Measurements from ENCODE around the gene SDC1.
A peak's percentile ranks its signal among the peaks of the same experiment; 100 is the strongest.
"Not testable (repeated sequence)": the region's sequence is repeated elsewhere in the genome, so short reads cannot be mapped to it uniquely, and the experiment has no call there.

The SDC1 gene, protein sequence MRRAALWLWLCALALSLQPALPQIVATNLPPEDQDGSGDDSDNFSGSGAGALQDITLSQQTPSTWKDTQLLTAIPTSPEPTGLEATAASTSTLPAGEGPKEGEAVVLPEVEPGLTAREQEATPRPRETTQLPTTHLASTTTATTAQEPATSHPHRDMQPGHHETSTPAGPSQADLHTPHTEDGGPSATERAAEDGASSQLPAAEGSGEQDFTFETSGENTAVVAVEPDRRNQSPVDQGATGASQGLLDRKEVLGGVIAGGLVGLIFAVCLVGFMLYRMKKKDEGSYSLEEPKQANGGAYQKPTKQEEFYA

DNA sequence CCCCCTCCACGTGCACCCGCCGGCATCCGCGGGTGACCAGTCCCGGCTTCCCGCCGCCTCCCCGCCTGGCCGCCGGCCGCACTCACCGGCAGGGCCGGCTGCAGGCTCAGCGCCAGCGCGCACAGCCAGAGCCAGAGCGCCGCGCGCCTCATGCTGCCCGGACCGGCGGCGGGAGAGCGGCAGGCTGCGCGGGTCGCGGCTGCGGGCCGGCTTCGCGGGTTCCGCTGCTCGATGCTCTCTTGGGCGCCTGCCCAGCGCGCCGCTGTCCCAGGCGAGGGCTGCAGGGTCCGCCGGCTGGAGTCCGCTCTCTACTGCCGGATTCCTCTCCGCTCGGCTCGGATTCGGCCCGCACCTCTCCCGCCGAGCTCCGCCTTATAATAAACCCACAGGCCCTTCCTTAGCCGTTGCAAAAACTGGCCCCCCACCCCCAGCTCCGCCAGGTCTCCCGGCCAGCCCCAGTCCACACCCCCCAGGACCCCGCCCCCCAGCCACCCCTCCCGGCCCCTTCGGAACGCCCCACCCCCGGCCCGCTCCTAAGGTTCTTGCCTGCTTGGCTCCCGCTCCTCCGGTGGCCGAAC is at the start of gene SDC1:
TSS of gene SDC1 (minus strand) at position 415 of the 578 bp plus-strand sequence. CDS start at position 152, 263 bp downstream.
- no peaks in the 10 kb centered on the region for H3K36me3 Mint-ChIP-seq
- peaks cover 6% of the 10 kb centered on the region for H3K4me1 Mint-ChIP-seq
- ATAC-seq, result peak; percentile 21
- peak within 1 kb of the TSS; percentile 57 for H3K4me3 Mint-ChIP-seq
- H3K27me3 Mint-ChIP-seq, result peaks cover 67% of the 10 kb centered on the region
- H3K27ac Mint-ChIP-seq, result no peak within 1 kb of the TSS
- no peaks in the 10 kb centered on the region for H3K9me3 Mint-ChIP-seq

- Mint-ChIP-seq H3K9me3 (no peaks in the 10 kb centered on the region), H3K36me3 (peaks cover 16% of the 10 kb centered on the region), H3K27ac (no peak overlapping the region), H3K27me3 (no peaks in the 10 kb centered on the region), H3K4me1 (no peaks in the 10 kb centered on the region), H3K4me3 (no peak overlapping the region)
- no peak for ATAC-seq
These were observed 48.1 kb upstream of the SDC1 start for GRCh38 chr2:20273042-20273441.

GRCh38 chr2:20268317-20268716 is 43.4 kb upstream of the SDC1 start:
- not testable (repeated sequence) for H3K9me3 Mint-ChIP-seq, ATAC-seq, H3K27ac Mint-ChIP-seq, H3K27me3 Mint-ChIP-seq, H3K4me3 Mint-ChIP-seq, H3K4me1 Mint-ChIP-seq
- peaks cover 25% of the 10 kb centered on the region for H3K36me3 Mint-ChIP-seq

- Mint-ChIP-seq H3K27ac (no peak overlapping the region), H3K36me3 (peaks cover 25% of the 10 kb centered on the region), H3K27me3 (no peaks in the 10 kb centered on the region), H3K9me3 (no peaks in the 10 kb centered on the region), H3K4me3 (no peak overlapping the region), H3K4me1 (peaks cover 7% of the 10 kb centered on the region)
- ATAC-seq, result no peak
These were observed 42.6 kb upstream of the SDC1 start for GRCh38 chr2:20267529-20267928.

GRCh38 chr2:20264629-20265028 is 39.7 kb upstream of the SDC1 start:
- Mint-ChIP-seq H3K9me3 (no peaks in the 10 kb centered on the region), H3K36me3 (peaks cover 20% of the 10 kb centered on the region), H3K27me3 (no peaks in the 10 kb centered on the region), H3K4me1 (peaks cover 7% of the 10 kb centered on the region), H3K27ac (no peak overlapping the region), H3K4me3 (no peak overlapping the region)
- ATAC-seq, result no peak

DNA sequence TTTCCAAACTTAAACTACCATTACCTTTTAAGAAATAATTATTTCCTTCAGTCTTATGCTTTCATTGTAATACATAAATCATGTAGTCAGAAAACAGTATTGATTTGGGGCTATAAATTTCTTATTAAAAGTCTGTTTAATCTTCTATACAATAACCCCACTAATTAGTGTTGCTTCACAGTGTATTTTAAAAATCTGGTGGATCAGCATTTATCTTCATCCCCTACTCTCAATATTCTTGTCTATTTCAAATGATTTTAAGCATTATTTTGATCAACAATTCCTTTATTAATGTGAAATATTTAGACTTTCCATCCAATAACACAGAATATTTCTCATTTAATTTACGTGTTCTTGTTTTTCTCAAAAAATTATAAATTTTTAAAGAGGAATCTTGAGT is 32.5 kb upstream of the SDC1 start:
- no peaks in the 10 kb centered on the region for H3K9me3 Mint-ChIP-seq
- no peaks in the 10 kb centered on the region for H3K27me3 Mint-ChIP-seq
- no peaks in the 10 kb centered on the region for H3K4me1 Mint-ChIP-seq
- H3K27ac Mint-ChIP-seq, result no peak overlapping the region
- no peak overlapping the region for H3K4me3 Mint-ChIP-seq
- H3K36me3 Mint-ChIP-seq, result peaks cover 36% of the 10 kb centered on the region
- no peak for ATAC-seq

- H3K4me1 Mint-ChIP-seq, result no peaks in the 10 kb centered on the region
- H3K4me3 Mint-ChIP-seq, result no peak overlapping the region
- H3K9me3 Mint-ChIP-seq, result no peaks in the 10 kb centered on the region
- ATAC-seq, result no peak
- H3K36me3 Mint-ChIP-seq, result peaks cover 51% of the 10 kb centered on the region
- no peaks in the 10 kb centered on the region for H3K27me3 Mint-ChIP-seq
- no peak overlapping the region for H3K27ac Mint-ChIP-seq
These were observed 29.8 kb upstream of the SDC1 start for GRCh38 chr2:20254731-20255130.

DNA sequence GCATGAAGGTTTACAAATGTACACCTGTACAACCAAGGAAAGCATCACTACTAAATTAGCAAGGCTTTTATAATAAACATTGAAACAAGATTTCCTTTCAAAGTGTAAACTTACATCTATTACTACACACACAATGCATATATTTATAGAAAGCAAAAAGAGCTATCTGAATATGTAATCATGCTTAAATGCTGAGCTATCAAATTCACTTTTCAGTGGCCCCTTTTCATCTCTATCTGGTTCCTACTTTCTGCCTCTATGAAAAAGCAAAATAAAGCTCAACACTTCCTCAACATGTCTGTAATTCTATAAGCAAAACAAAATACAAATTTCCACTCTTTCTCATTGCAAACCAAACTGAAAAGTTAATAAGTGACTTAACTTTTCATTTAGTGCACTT is 25.5 kb upstream of the SDC1 start:
- Mint-ChIP-seq H3K27me3 (no peaks in the 10 kb centered on the region), H3K27ac (no peak overlapping the region), H3K4me1 (no peaks in the 10 kb centered on the region), H3K9me3 (no peaks in the 10 kb centered on the region), H3K36me3 (peaks cover 67% of the 10 kb centered on the region), H3K4me3 (no peak overlapping the region)
- ATAC-seq, result no peak

DNA sequence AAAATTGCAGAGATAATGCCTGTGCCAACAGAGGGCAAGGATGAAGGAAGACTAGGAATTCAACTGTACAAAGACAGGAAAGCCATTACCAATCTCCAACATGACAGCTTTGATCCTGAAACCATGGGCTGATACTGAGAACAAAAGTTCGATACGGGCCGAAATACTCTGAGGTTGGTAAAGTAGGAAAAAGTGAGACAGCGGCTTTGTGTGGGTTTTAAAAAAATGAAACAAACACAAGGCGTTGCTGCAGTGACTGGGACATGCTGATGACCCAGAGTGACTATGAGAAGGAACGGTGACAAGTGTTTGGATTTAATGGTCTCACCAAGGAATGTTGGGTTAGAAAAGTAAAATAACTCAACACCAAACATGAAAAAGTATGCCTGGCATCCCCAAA is 24.2 kb upstream of the SDC1 start:
- Mint-ChIP-seq H3K9me3 (no peaks in the 10 kb centered on the region), H3K36me3 (peaks cover 59% of the 10 kb centered on the region), H3K4me3 (no peak overlapping the region), H3K4me1 (no peaks in the 10 kb centered on the region), H3K27ac (no peak overlapping the region), H3K27me3 (no peaks in the 10 kb centered on the region)
- no peak for ATAC-seq

GRCh38 chr2:20247084-20247483 is 22.2 kb upstream of the SDC1 start:
- peaks cover 44% of the 10 kb centered on the region for H3K36me3 Mint-ChIP-seq

GRCh38 chr2:20243637-20244036 is 18.7 kb upstream of the SDC1 start:
- not testable (repeated sequence) for H3K27me3 Mint-ChIP-seq, H3K9me3 Mint-ChIP-seq, H3K27ac Mint-ChIP-seq, H3K4me3 Mint-ChIP-seq, ATAC-seq
- peaks cover 17% of the 10 kb centered on the region for H3K36me3 Mint-ChIP-seq
- peaks cover 11% of the 10 kb centered on the region for H3K4me1 Mint-ChIP-seq

More at GRCh38 chr2:20247084-20247483, 22.2 kb upstream of the SDC1 start:
- ATAC-seq, result no peak
- H3K9me3 Mint-ChIP-seq, result no peaks in the 10 kb centered on the region
- no peak overlapping the region for H3K4me3 Mint-ChIP-seq
- H3K27ac Mint-ChIP-seq, result no peak overlapping the region
- H3K4me1 Mint-ChIP-seq, result peaks cover 6% of the 10 kb centered on the region
- H3K27me3 Mint-ChIP-seq, result no peaks in the 10 kb centered on the region

DNA sequence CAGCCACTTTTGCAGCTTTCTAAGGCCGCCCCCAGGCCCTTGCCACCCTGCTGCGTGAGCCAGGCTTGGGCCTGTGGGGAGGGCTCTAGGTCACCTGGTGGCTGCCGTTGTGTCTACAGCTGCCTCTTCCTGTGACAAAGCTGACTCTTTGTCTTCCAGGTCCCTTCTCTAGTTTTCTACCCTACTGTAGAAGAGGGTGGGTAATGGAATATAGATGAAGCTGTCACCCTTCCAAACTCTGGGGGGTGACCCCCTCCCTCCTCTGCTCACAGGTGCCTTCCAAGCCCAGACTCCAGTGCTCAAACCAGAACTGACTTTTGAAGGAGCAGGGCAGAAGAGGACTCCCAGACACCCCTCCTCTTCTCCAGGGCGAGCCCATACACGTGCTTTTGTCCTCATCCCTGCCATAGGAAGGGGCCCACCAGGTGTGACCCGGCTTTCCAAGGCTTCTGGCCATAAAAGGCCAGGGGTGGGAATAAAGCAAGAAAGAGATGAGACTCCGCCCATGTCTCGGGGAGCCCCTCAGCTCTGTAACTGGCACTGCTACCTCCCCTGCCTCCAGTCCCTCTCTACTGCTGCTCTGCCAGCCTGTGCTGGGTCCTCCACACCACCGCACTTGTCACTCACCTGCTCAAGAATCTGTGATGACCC is 17.9 kb upstream of the SDC1 start:
- no peak overlapping the region for H3K27ac Mint-ChIP-seq
- H3K36me3 Mint-ChIP-seq, result peaks cover 12% of the 10 kb centered on the region
- no peak overlapping the region for H3K4me3 Mint-ChIP-seq
- H3K4me1 Mint-ChIP-seq, result peaks cover 11% of the 10 kb centered on the region
- peaks cover 14% of the 10 kb centered on the region for H3K27me3 Mint-ChIP-seq
- ATAC-seq, result peak; percentile 43
- H3K9me3 Mint-ChIP-seq, result peaks cover 7% of the 10 kb centered on the region

- peaks cover 11% of the 10 kb centered on the region for H3K4me1 Mint-ChIP-seq
- peaks cover 5% of the 10 kb centered on the region for H3K36me3 Mint-ChIP-seq
- H3K9me3 Mint-ChIP-seq, result peaks cover 10% of the 10 kb centered on the region
- H3K27me3 Mint-ChIP-seq, result peaks cover 21% of the 10 kb centered on the region
- H3K4me3 Mint-ChIP-seq, result peak overlapping the region; percentile 35
- no peak overlapping the region for H3K27ac Mint-ChIP-seq
- no peak for ATAC-seq
These were observed 17.2 kb upstream of the SDC1 start for GRCh38 chr2:20241973-20242726.

- H3K27ac Mint-ChIP-seq, H3K36me3 Mint-ChIP-seq, H3K9me3 Mint-ChIP-seq, H3K4me3 Mint-ChIP-seq, ATAC-seq: not testable (repeated sequence)
- peaks cover 11% of the 10 kb centered on the region for H3K4me1 Mint-ChIP-seq
- H3K27me3 Mint-ChIP-seq, result peaks cover 40% of the 10 kb centered on the region
These were observed 15.4 kb upstream of the SDC1 start for GRCh38 chr2:20240291-20240690.

GRCh38 chr2:20236496-20236895 is 11.6 kb upstream of the SDC1 start:
- H3K27me3 Mint-ChIP-seq, result peaks cover 55% of the 10 kb centered on the region
- no peak for ATAC-seq

More at GRCh38 chr2:20236496-20236895, 11.6 kb upstream of the SDC1 start:
- Mint-ChIP-seq H3K9me3 (peaks cover 10% of the 10 kb centered on the region), H3K27ac (no peak overlapping the region), H3K4me3 (no peak overlapping the region), H3K36me3 (no peaks in the 10 kb centered on the region), H3K4me1 (no peaks in the 10 kb centered on the region)

Data from stimulated activated memory B cell treated with anti-CD40 and anti-IgM and Interleukin-4, amounts not matched to agents 10 μg/mL and 1 μg/mL and 100 μg/mL, for 72 hours (primary cell).